ENCODE data around the gene LYPD4.

LYPD4 gene

GRCh38 chr19:41815301-41815700, 29.2 kb downstream of the LYPD4 start:
- no peak overlapping the region for H3K4me3 ChIP-seq (ENCODE audit: low read length)
- no peaks in the 10 kb centered on the region for H3K36me3 ChIP-seq (ENCODE audit: insufficient read depth, low read length)
- no peak overlapping the region for H2AFZ ChIP-seq (ENCODE audit: low read depth, low read length)
- peaks cover 30% of the 10 kb centered on the region for H3K27me3 ChIP-seq (ENCODE audit: insufficient read depth, low read length)
- no peaks in the 10 kb centered on the region for H3K4me1 ChIP-seq (ENCODE audit: insufficient read depth, low read length)
- no peaks in the 10 kb centered on the region for H3K9me3 ChIP-seq (ENCODE audit: low read length)

- Histone ChIP-seq H2AFZ (ENCODE audit: low read depth, low read length) (no peak overlapping the region), H3K9me3 (ENCODE audit: low read length) (no peaks in the 10 kb centered on the region), H3K27me3 (ENCODE audit: insufficient read depth, low read length) (peaks cover 35% of the 10 kb centered on the region), H3K4me1 (ENCODE audit: insufficient read depth, low read length) (no peaks in the 10 kb centered on the region), H3K4me3 (ENCODE audit: low read length) (no peak overlapping the region), H3K36me3 (ENCODE audit: insufficient read depth, low read length) (no peaks in the 10 kb centered on the region)
These were observed 30.6 kb downstream of the LYPD4 start for GRCh38 chr19:41813911-41814310.

- Histone ChIP-seq H2AFZ (ENCODE audit: low read depth, low read length) (no peak overlapping the region), H3K4me1 (ENCODE audit: insufficient read depth, low read length) (no peaks in the 10 kb centered on the region), H3K9me3 (ENCODE audit: low read length) (no peaks in the 10 kb centered on the region), H3K27me3 (ENCODE audit: insufficient read depth, low read length) (peaks cover 39% of the 10 kb centered on the region), H3K4me3 (ENCODE audit: low read length) (no peak overlapping the region), H3K36me3 (ENCODE audit: insufficient read depth, low read length) (no peaks in the 10 kb centered on the region)
These were observed 32.5 kb downstream of the LYPD4 start for GRCh38 chr19:41811981-41812380.

GRCh38 chr19:41811036-41811435, 33.4 kb downstream of the LYPD4 start:
- H2AFZ ChIP-seq (ENCODE audit: low read depth, low read length) = no peak overlapping the region
- no peaks in the 10 kb centered on the region for H3K4me1 ChIP-seq (ENCODE audit: insufficient read depth, low read length)
- peaks cover 39% of the 10 kb centered on the region for H3K27me3 ChIP-seq (ENCODE audit: insufficient read depth, low read length)
- no peaks in the 10 kb centered on the region for H3K9me3 ChIP-seq (ENCODE audit: low read length)
- H3K36me3 ChIP-seq (ENCODE audit: insufficient read depth, low read length) = no peaks in the 10 kb centered on the region
- no peak overlapping the region for H3K4me3 ChIP-seq (ENCODE audit: low read length)

- Histone ChIP-seq H3K27me3 (ENCODE audit: insufficient read depth, low read length) (peaks cover 37% of the 10 kb centered on the region), H3K4me3 (ENCODE audit: low read length) (no peak overlapping the region), H2AFZ (ENCODE audit: low read depth, low read length) (no peak overlapping the region), H3K36me3 (ENCODE audit: insufficient read depth, low read length) (no peaks in the 10 kb centered on the region), H3K4me1 (ENCODE audit: insufficient read depth, low read length) (no peaks in the 10 kb centered on the region), H3K9me3 (ENCODE audit: low read length) (no peaks in the 10 kb centered on the region)
These were observed 34.2 kb downstream of the LYPD4 start for GRCh38 chr19:41810301-41810700.

- Histone ChIP-seq H3K36me3 (ENCODE audit: insufficient read depth, low read length) (no peaks in the 10 kb centered on the region), H2AFZ (ENCODE audit: low read depth, low read length) (no peak overlapping the region), H3K27me3 (ENCODE audit: insufficient read depth, low read length) (peaks cover 38% of the 10 kb centered on the region), H3K9me3 (ENCODE audit: low read length) (no peaks in the 10 kb centered on the region), H3K4me1 (ENCODE audit: insufficient read depth, low read length) (no peaks in the 10 kb centered on the region), H3K4me3 (ENCODE audit: low read length) (no peak overlapping the region)
These were observed 35.6 kb downstream of the LYPD4 start for GRCh38 chr19:41808663-41809566.

GRCh38 chr19:41807176-41807575, 37.3 kb downstream of the LYPD4 start:
- Histone ChIP-seq H2AFZ (ENCODE audit: low read depth, low read length) (no peak overlapping the region), H3K4me1 (ENCODE audit: insufficient read depth, low read length) (no peaks in the 10 kb centered on the region), H3K9me3 (ENCODE audit: low read length) (no peaks in the 10 kb centered on the region), H3K27me3 (ENCODE audit: insufficient read depth, low read length) (peaks cover 29% of the 10 kb centered on the region), H3K36me3 (ENCODE audit: insufficient read depth, low read length) (no peaks in the 10 kb centered on the region), H3K4me3 (ENCODE audit: low read length) (no peak overlapping the region)

GRCh38 chr19:41804336-41804735, 40.1 kb downstream of the LYPD4 start:
- H3K36me3 ChIP-seq (ENCODE audit: insufficient read depth, low read length) = no peaks in the 10 kb centered on the region
- peaks cover 2% of the 10 kb centered on the region for H3K9me3 ChIP-seq (ENCODE audit: low read length)
- H3K4me3 ChIP-seq (ENCODE audit: low read length) = no peak overlapping the region
- no peak overlapping the region for H2AFZ ChIP-seq (ENCODE audit: low read depth, low read length)
- H3K27me3 ChIP-seq (ENCODE audit: insufficient read depth, low read length) = peaks cover 24% of the 10 kb centered on the region
- H3K4me1 ChIP-seq (ENCODE audit: insufficient read depth, low read length) = no peaks in the 10 kb centered on the region

GRCh38 chr19:41802770-41803169, 41.7 kb downstream of the LYPD4 start:
- H3K9me3 ChIP-seq (ENCODE audit: low read length) = peaks cover 2% of the 10 kb centered on the region
- H3K27me3 ChIP-seq (ENCODE audit: insufficient read depth, low read length) = peaks cover 20% of the 10 kb centered on the region
- no peaks in the 10 kb centered on the region for H3K36me3 ChIP-seq (ENCODE audit: insufficient read depth, low read length)
- no peak overlapping the region for H2AFZ ChIP-seq (ENCODE audit: low read depth, low read length)
- no peak overlapping the region for H3K4me3 ChIP-seq (ENCODE audit: low read length)
- H3K4me1 ChIP-seq (ENCODE audit: insufficient read depth, low read length) = no peaks in the 10 kb centered on the region

GRCh38 chr19:41801792-41802211, 42.7 kb downstream of the LYPD4 start:
- Histone ChIP-seq H2AFZ (ENCODE audit: low read depth, low read length) (no peak overlapping the region), H3K4me1 (ENCODE audit: insufficient read depth, low read length) (no peaks in the 10 kb centered on the region), H3K9me3 (ENCODE audit: low read length) (peaks cover 2% of the 10 kb centered on the region), H3K4me3 (ENCODE audit: low read length) (no peak overlapping the region), H3K27me3 (ENCODE audit: insufficient read depth, low read length) (peaks cover 20% of the 10 kb centered on the region), H3K36me3 (ENCODE audit: insufficient read depth, low read length) (no peaks in the 10 kb centered on the region)

- H3K27me3 ChIP-seq (ENCODE audit: insufficient read depth, low read length) = peaks cover 20% of the 10 kb centered on the region
- no peaks in the 10 kb centered on the region for H3K4me1 ChIP-seq (ENCODE audit: insufficient read depth, low read length)
- no peaks in the 10 kb centered on the region for H3K36me3 ChIP-seq (ENCODE audit: insufficient read depth, low read length)
- H3K9me3 ChIP-seq (ENCODE audit: low read length) = peaks cover 2% of the 10 kb centered on the region
- no peak overlapping the region for H2AFZ ChIP-seq (ENCODE audit: low read depth, low read length)
- no peak overlapping the region for H3K4me3 ChIP-seq (ENCODE audit: low read length)
These were observed 43.5 kb downstream of the LYPD4 start for GRCh38 chr19:41801031-41801430.

- Histone ChIP-seq H3K4me1 (ENCODE audit: insufficient read depth, low read length) (no peaks in the 10 kb centered on the region), H3K4me3 (ENCODE audit: low read length) (no peak overlapping the region), H3K36me3 (ENCODE audit: insufficient read depth, low read length) (no peaks in the 10 kb centered on the region), H2AFZ (ENCODE audit: low read depth, low read length) (no peak overlapping the region), H3K9me3 (ENCODE audit: low read length) (peaks cover 2% of the 10 kb centered on the region), H3K27me3 (ENCODE audit: insufficient read depth, low read length) (peaks cover 19% of the 10 kb centered on the region)
These were observed 45.0 kb downstream of the LYPD4 start for GRCh38 chr19:41799444-41800000.

- Histone ChIP-seq H3K4me3 (ENCODE audit: low read length) (no peak overlapping the region), H3K27me3 (ENCODE audit: insufficient read depth, low read length) (peaks cover 17% of the 10 kb centered on the region), H3K36me3 (ENCODE audit: insufficient read depth, low read length) (no peaks in the 10 kb centered on the region), H3K9me3 (ENCODE audit: low read length) (peaks cover 2% of the 10 kb centered on the region), H2AFZ (ENCODE audit: low read depth, low read length) (no peak overlapping the region), H3K4me1 (ENCODE audit: insufficient read depth, low read length) (no peaks in the 10 kb centered on the region)
These were observed 47.6 kb downstream of the LYPD4 start for GRCh38 chr19:41796901-41797300.

Measured in neuron (in vitro differentiated cells).